HL-60 (cell line): ENCODE data around the gene FRAT2.
"Not testable (repeated sequence)": the region's sequence is repeated elsewhere in the genome, so short reads cannot be mapped to it uniquely, and the experiment has no call there.

Experiments used
- DNase-seq, 2 experiments: peaks; one replicate each; pipeline ENCODE4 v3.0.0-alpha.2; 2010 to 2020; ENCODE audit warnings: low read depth in 1 of 2, low spot score in 1 of 2
- H3K27ac ChIP-seq: fragments of 250-450 bp; sonication (Bioruptor Pico); replicated peaks from 2 replicates; pipeline ENCODE4 v1.5.1; 2020; ENCODE audit warnings: mild to moderate bottlenecking, moderate library complexity
- H3K27me3 ChIP-seq: fragments of 250-450 bp; sonication (Bioruptor Pico); 2 replicates; pipeline ENCODE4 v1.5.1; 2021; ENCODE audit warnings: mild to moderate bottlenecking, moderate library complexity; ENCODE audit not compliant: insufficient read depth, poor library complexity, severe bottlenecking
- H3K4me3 ChIP-seq: replicated peaks from 2 replicates; pipeline ENCODE4 v1.5.1; 2011; ENCODE audit warnings: mild to moderate bottlenecking, control low read depth, low read length; ENCODE audit not compliant: insufficient read depth
- GABPA ChIP-seq: IDR thresholded peaks from 2 replicates; pipeline ENCODE4 v1.6.1; 2012; ENCODE audit warnings: low read depth
- POLR2AphosphoS5 ChIP-seq: IDR thresholded peaks from 2 replicates; pipeline ENCODE4 v1.6.1; 2012; ENCODE audit warnings: low read depth
- SPI1 ChIP-seq: IDR thresholded peaks from 2 replicates; pipeline ENCODE4 v1.6.1; 2012; ENCODE audit warnings: low read depth, mild to moderate bottlenecking, borderline replicate concordance
- TF ChIP-seq, protein P1 (sequence below): IDR thresholded peaks from one replicate; pipeline ENCODE4 v1.5.1; 2011; ENCODE audit warnings: low read length, control low read depth, inconsistent platforms; ENCODE audit not compliant: insufficient read depth
- TF ChIP-seq, protein P2 (sequence below): IDR thresholded peaks from 2 replicates; pipeline ENCODE4 v1.6.1; 2012; ENCODE audit warnings: low read depth; ENCODE audit not compliant: insufficient replicate concordance

Gene FRAT2

DNA sequence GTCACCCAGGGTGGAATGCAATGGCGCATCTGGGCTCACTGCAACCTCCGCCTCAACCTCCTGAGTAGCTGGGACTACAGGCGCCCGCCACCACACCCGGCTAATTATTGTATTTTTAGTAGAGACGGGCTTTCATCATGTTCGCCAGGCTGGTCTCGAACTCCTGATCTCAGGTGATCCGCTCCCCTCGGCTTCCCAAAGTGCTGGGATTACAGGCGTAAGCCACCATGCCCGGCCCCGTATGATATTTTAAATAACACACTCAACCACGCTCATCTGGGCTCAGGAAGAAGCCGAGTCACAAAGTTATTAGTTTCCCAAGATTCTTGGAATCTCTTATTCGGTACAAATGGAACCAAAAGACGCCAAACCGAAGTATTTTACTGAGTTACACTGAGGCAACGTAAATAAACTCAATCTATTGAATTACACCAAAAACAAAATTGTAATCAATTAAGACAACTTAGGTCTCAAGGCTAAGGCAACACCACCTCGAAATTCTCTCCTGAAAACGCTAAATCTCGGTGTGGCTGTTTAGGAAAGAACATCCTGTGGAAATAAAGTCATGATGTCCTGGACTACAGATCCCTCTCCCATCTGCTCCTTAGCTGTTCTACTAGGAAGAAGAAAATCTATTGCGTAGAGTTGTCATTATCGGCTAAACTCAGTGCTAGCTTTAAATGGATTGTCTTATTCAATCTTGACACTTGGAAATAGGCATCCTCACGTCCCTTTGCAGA lies 43.0 kb downstream of the FRAT2 start:
- H3K27ac ChIP-seq = peak overlapping the region; percentile 95
- H3K4me3 ChIP-seq = peak overlapping the region; percentile 71
- H3K27me3 ChIP-seq = no peaks in the 10 kb centered on the region
- TF ChIP-seq, protein P1, sequence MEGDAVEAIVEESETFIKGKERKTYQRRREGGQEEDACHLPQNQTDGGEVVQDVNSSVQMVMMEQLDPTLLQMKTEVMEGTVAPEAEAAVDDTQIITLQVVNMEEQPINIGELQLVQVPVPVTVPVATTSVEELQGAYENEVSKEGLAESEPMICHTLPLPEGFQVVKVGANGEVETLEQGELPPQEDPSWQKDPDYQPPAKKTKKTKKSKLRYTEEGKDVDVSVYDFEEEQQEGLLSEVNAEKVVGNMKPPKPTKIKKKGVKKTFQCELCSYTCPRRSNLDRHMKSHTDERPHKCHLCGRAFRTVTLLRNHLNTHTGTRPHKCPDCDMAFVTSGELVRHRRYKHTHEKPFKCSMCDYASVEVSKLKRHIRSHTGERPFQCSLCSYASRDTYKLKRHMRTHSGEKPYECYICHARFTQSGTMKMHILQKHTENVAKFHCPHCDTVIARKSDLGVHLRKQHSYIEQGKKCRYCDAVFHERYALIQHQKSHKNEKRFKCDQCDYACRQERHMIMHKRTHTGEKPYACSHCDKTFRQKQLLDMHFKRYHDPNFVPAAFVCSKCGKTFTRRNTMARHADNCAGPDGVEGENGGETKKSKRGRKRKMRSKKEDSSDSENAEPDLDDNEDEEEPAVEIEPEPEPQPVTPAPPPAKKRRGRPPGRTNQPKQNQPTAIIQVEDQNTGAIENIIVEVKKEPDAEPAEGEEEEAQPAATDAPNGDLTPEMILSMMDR = no peak
- TF ChIP-seq GABPA (no peak), SPI1 (no peak), POLR2AphosphoS5 (no peak)
- TF ChIP-seq, protein P2, sequence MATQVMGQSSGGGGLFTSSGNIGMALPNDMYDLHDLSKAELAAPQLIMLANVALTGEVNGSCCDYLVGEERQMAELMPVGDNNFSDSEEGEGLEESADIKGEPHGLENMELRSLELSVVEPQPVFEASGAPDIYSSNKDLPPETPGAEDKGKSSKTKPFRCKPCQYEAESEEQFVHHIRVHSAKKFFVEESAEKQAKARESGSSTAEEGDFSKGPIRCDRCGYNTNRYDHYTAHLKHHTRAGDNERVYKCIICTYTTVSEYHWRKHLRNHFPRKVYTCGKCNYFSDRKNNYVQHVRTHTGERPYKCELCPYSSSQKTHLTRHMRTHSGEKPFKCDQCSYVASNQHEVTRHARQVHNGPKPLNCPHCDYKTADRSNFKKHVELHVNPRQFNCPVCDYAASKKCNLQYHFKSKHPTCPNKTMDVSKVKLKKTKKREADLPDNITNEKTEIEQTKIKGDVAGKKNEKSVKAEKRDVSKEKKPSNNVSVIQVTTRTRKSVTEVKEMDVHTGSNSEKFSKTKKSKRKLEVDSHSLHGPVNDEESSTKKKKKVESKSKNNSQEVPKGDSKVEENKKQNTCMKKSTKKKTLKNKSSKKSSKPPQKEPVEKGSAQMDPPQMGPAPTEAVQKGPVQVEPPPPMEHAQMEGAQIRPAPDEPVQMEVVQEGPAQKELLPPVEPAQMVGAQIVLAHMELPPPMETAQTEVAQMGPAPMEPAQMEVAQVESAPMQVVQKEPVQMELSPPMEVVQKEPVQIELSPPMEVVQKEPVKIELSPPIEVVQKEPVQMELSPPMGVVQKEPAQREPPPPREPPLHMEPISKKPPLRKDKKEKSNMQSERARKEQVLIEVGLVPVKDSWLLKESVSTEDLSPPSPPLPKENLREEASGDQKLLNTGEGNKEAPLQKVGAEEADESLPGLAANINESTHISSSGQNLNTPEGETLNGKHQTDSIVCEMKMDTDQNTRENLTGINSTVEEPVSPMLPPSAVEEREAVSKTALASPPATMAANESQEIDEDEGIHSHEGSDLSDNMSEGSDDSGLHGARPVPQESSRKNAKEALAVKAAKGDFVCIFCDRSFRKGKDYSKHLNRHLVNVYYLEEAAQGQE = no peak
- peak in 1 of 2 experiments; percentile 16 for DNase-seq

DNA sequence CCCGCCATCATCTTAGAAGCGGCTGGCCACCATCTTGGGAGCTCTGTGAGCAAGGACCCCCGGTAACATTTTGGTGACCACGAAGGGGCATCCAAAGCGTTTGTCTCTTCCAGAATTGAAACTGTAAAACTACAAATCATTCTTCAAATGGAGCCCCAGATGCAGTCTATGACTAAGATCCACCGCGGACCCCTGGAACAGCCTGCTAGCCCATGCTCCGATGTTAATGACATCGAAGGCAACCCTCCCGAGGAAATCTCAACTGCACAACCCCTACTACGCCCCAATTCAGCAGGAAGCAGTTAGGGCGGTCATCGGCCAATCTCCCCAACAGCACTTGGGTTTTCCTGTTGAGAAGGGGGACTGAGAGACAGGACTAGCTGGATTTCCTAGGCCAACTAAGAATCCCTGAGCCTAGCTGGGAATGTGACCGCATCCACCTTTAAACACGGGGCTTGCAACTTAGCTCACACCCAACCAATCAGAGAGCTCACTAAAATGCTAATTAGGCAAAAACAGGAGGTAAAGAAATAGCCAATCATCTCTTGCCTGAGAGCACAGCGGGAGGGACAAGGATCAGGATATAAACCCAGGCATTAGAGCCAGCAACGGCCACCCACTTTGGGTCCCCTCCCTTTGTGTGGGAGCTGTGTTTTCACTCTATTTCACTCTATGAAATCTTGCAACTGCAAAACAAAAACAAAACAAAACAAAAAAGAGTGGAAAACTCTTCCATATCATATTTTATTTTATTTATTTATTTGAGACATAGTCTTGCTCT lies 43.8 kb downstream of the FRAT2 start:
- H3K27me3 ChIP-seq, DNase-seq, H3K27ac ChIP-seq: not testable (repeated sequence)
- peak overlapping the region; percentile 71 for H3K4me3 ChIP-seq

DNA sequence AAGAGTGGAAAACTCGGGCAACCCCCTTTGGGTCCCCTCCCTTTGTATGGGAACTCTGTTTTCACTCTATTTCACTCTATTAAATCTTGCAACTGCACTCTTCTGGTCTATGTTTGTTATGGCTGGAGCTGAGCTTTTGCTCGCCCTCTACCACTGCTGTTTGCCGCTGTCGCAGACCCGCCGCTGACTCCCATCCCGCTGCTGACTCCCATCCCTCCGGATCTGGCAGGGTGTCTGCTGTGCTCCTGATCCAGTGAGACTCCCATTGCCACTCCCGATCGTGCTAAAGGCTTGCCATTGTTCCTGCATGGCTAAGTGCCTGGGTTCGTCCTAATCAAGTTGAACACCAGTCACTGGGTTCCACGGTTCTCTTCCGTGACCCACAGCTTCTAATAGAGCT lies 44.5 kb downstream of the FRAT2 start:
- H3K4me3 ChIP-seq, H3K27me3 ChIP-seq, DNase-seq, H3K27ac ChIP-seq: not testable (repeated sequence)
